Activated naive CD4-positive, alpha-beta T cell treated with anti-CD3 and anti-CD28 coated beads, Interleukin-2, amount 50 U/mL, for 24 hours (primary cell): ENCODE results near the gene ADAM29.
"Not testable (repeated sequence)": the region's sequence is repeated elsewhere in the genome, so short reads cannot be mapped to it uniquely, and the experiment has no call there.

ENCODE experiments used
- H3K27ac Mint-ChIP-seq: one replicate; pipeline ENCODE4 v1.8.0; 2021; ENCODE audit warnings: mild to moderate bottlenecking, mixed read lengths
- H3K27me3 Mint-ChIP-seq: one replicate; pipeline ENCODE4 v1.8.0; 2021; ENCODE audit warnings: mixed read lengths
- H3K36me3 Mint-ChIP-seq: one replicate; pipeline ENCODE4 v1.8.0; 2021; ENCODE audit warnings: mixed read lengths
- H3K4me1 Mint-ChIP-seq: one replicate; pipeline ENCODE4 v1.8.0; 2021; ENCODE audit warnings: mixed read lengths
- H3K4me3 Mint-ChIP-seq: one replicate; pipeline ENCODE4 v1.8.0; 2021; ENCODE audit warnings: mild to moderate bottlenecking, mixed read lengths
- H3K9me3 Mint-ChIP-seq: one replicate; pipeline ENCODE4 v1.8.0; 2021; ENCODE audit warnings: mixed read lengths

ADAM29 gene

DNA sequence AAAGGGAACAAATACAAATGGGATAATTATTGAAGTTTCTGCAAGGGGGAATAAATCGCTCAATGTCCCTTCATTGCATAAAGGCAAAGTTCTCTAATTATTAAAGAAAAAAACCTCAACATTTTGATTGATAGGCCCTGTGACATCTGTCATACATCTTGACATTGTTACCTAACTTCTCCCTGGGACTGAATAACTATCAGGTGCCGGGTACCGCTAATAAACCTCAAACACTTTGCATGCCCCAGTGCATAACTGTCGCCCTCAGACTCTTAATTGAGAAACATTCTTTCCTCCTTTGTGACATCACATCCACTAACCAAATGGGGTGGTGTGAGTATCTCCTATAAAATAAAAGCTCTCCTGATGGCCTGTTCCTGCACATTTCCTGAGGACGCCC, at the start of gene ADAM29:
Gene ADAM29 (plus strand): TSS at position 301 of the 400 bp plus-strand sequence. CDS start 57,168 bp downstream, outside the sequence.
- no peaks in the 10 kb centered on the region for H3K27me3 Mint-ChIP-seq
- H3K4me3 Mint-ChIP-seq: no peak within 1 kb of the TSS
- H3K27ac Mint-ChIP-seq: no peak within 1 kb of the TSS
- peaks cover 6% of the 10 kb centered on the region for H3K9me3 Mint-ChIP-seq
- H3K4me1 Mint-ChIP-seq: no peaks in the 10 kb centered on the region
- no peaks in the 10 kb centered on the region for H3K36me3 Mint-ChIP-seq

GRCh38 chr4:174869339-174869738, 48.8 kb upstream of the ADAM29 start:
- H3K9me3 Mint-ChIP-seq: no peaks in the 10 kb centered on the region
- H3K27ac Mint-ChIP-seq: no peak overlapping the region
- no peaks in the 10 kb centered on the region for H3K36me3 Mint-ChIP-seq
- H3K27me3 Mint-ChIP-seq: no peaks in the 10 kb centered on the region
- no peak overlapping the region for H3K4me3 Mint-ChIP-seq
- no peaks in the 10 kb centered on the region for H3K4me1 Mint-ChIP-seq

- no peaks in the 10 kb centered on the region for H3K4me1 Mint-ChIP-seq
- no peaks in the 10 kb centered on the region for H3K27me3 Mint-ChIP-seq
- no peak overlapping the region for H3K27ac Mint-ChIP-seq
Observed at GRCh38 chr4:174870311-174870710, 47.8 kb upstream of the ADAM29 start.

DNA sequence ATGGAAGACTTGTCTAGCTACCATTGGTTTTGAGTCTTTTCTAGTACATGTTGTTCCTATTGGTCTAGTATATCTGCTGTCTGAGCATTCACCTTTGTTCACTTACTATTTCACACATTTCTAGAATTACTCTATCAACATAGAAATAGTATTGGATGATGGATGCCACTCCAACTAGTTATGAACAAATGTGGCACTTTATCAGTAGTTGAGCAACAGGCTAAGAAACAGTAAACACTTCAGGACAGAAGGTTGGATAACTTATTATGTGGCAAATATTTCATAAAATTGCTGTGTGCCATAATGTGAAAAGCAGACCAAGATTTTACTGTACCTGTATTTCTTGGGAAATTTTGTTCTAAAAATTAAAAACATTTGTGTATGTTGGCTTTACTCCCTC, 46.8 kb upstream of the ADAM29 start:
- Mint-ChIP-seq H3K9me3 (no peaks in the 10 kb centered on the region), H3K4me1 (no peaks in the 10 kb centered on the region), H3K4me3 (no peak overlapping the region), H3K27ac (no peak overlapping the region), H3K27me3 (no peaks in the 10 kb centered on the region), H3K36me3 (no peaks in the 10 kb centered on the region)

More at GRCh38 chr4:174870311-174870710, 47.8 kb upstream of the ADAM29 start:
- Mint-ChIP-seq H3K36me3 (no peaks in the 10 kb centered on the region), H3K4me3 (no peak overlapping the region), H3K9me3 (no peaks in the 10 kb centered on the region)

- H3K27me3 Mint-ChIP-seq, H3K4me1 Mint-ChIP-seq, H3K9me3 Mint-ChIP-seq, H3K27ac Mint-ChIP-seq, H3K4me3 Mint-ChIP-seq, H3K36me3 Mint-ChIP-seq: not testable (repeated sequence)
Observed at GRCh38 chr4:174873146-174873545, 45.0 kb upstream of the ADAM29 start.

- H3K27ac Mint-ChIP-seq: no peak overlapping the region
- no peak overlapping the region for H3K4me3 Mint-ChIP-seq
- peaks cover 7% of the 10 kb centered on the region for H3K9me3 Mint-ChIP-seq
- no peaks in the 10 kb centered on the region for H3K27me3 Mint-ChIP-seq
- no peaks in the 10 kb centered on the region for H3K4me1 Mint-ChIP-seq
- H3K36me3 Mint-ChIP-seq: no peaks in the 10 kb centered on the region
Observed at GRCh38 chr4:174873931-174874330, 44.2 kb upstream of the ADAM29 start.

- H3K4me3 Mint-ChIP-seq: no peak overlapping the region
- no peak overlapping the region for H3K27ac Mint-ChIP-seq
- H3K9me3 Mint-ChIP-seq: peaks cover 7% of the 10 kb centered on the region
- no peaks in the 10 kb centered on the region for H3K4me1 Mint-ChIP-seq
- no peaks in the 10 kb centered on the region for H3K36me3 Mint-ChIP-seq
- no peaks in the 10 kb centered on the region for H3K27me3 Mint-ChIP-seq
Observed at GRCh38 chr4:174874898-174875297, 43.3 kb upstream of the ADAM29 start.

- H3K27me3 Mint-ChIP-seq: no peaks in the 10 kb centered on the region
- H3K9me3 Mint-ChIP-seq: peaks cover 7% of the 10 kb centered on the region
- no peak overlapping the region for H3K4me3 Mint-ChIP-seq
- no peak overlapping the region for H3K27ac Mint-ChIP-seq
- no peaks in the 10 kb centered on the region for H3K4me1 Mint-ChIP-seq
- H3K36me3 Mint-ChIP-seq: no peaks in the 10 kb centered on the region
Observed at GRCh38 chr4:174880001-174880400, 38.2 kb upstream of the ADAM29 start.

- Mint-ChIP-seq H3K9me3 (no peaks in the 10 kb centered on the region), H3K27ac (no peak overlapping the region), H3K4me3 (no peak overlapping the region)
Observed at GRCh38 chr4:174882317-174882992, 35.7 kb upstream of the ADAM29 start.

DNA sequence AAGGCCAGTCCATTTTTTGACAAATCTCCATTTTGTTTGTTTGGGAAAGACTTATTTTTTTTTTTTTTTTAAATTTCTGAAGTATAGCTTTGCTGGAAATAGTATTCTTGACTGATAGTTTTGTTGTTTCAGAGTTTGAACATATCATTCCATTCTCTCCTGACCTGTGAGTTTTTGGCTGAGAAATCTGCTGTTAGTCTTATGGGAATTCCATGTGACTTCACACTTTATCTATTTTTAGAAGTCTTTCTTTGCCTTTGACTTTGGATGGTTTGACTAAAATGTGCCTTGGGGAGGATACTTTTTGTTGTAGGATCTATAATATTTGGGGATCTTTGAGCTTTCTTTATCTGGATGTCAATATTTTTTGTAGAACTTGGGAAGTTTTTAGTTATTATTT, 10.7 kb upstream of the ADAM29 start:
- Mint-ChIP-seq H3K4me1 (no peaks in the 10 kb centered on the region), H3K36me3 (no peaks in the 10 kb centered on the region), H3K27me3 (no peaks in the 10 kb centered on the region), H3K27ac (no peak overlapping the region), H3K9me3 (peaks cover 9% of the 10 kb centered on the region), H3K4me3 (no peak overlapping the region)

More at GRCh38 chr4:174882317-174882992, 35.7 kb upstream of the ADAM29 start:
- H3K4me1 Mint-ChIP-seq: no peaks in the 10 kb centered on the region
- no peaks in the 10 kb centered on the region for H3K36me3 Mint-ChIP-seq
- no peaks in the 10 kb centered on the region for H3K27me3 Mint-ChIP-seq

- no peaks in the 10 kb centered on the region for H3K27me3 Mint-ChIP-seq
- H3K9me3 Mint-ChIP-seq: peaks cover 6% of the 10 kb centered on the region
- H3K27ac Mint-ChIP-seq: no peak overlapping the region
- H3K4me3 Mint-ChIP-seq: no peak overlapping the region
- no peaks in the 10 kb centered on the region for H3K36me3 Mint-ChIP-seq
- no peaks in the 10 kb centered on the region for H3K4me1 Mint-ChIP-seq
Observed at GRCh38 chr4:174910271-174910670, 7.9 kb upstream of the ADAM29 start.

DNA sequence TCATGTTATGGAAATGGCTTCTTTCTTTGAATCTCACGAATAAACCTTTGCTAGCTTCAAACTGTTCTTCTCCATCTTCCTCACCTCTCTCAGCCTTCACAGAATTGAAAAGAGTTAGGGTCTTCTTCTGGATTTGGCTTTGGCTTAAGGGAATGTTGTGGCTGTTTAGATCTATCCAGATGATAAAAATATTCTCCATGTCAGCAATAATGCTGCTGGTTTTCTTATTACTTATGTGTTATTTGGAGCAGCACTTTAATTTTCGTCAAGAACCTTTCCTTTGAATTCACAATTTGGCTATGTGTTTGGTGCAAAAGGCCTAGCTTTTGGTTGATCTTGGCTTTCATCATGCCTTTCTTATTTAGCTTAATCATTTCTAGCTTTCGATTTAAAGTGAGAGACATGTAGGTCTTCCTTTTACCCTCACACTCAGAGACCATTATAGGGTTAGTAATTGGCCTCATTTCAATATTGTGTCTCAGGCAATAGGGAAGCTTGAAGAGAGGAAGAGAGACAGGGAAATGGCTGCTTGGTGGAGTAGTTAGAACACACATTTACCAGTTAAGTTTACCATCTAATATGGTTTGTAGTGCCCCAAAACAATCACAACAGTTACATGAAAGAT, 5.1 kb upstream of the ADAM29 start:
- H3K4me3 Mint-ChIP-seq: no peak overlapping the region
- H3K36me3 Mint-ChIP-seq: no peaks in the 10 kb centered on the region
- no peak overlapping the region for H3K27ac Mint-ChIP-seq
- H3K4me1 Mint-ChIP-seq: no peaks in the 10 kb centered on the region
- H3K9me3 Mint-ChIP-seq: peaks cover 6% of the 10 kb centered on the region
- no peaks in the 10 kb centered on the region for H3K27me3 Mint-ChIP-seq

DNA sequence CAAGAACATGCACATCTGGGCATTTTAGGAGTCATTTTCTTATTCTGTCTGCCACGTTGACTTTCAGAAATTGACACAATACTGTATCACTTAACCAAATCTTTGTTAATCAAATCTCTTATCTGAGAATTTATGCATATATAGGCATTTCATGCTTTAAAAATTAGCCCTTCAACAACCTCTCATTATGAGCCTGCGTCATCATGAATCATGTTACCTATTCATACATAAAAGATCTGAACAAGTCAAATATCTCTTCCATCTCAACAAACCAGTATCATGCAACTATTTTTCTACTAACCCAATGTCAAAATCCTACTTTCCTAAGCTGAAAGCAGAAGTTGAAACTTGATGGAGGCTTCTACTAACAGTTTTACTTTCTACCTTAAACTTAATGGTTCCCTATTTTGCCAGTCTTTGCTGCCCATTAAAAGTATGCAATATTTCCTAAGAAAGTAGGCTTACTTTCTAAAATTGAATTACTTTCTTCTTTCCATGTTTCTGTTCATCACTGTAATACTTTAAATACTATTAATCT, 1.8 kb downstream of the ADAM29 start:
- Mint-ChIP-seq H3K27me3 (no peaks in the 10 kb centered on the region), H3K27ac (no peak overlapping the region), H3K4me1 (no peaks in the 10 kb centered on the region)

DNA sequence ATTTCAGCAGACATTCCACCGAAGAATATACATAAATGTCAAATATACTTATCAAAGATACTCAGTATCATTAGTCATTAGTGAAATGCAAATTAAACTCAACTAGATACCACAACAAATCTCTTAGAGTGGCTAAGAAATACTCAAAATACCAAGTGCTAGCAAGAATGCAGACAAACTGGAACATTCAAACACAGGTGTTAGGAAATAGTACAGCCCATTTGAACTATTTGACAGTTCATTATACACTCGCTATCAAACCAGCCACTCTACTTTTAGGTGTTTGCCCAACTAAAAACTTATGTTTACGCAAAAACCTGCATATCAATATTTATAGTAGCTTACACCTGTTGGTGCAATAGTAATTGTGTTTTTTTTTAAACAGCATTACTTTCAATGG, 8.8 kb downstream of the ADAM29 start:
- Mint-ChIP-seq H3K27ac (no peak overlapping the region), H3K4me3 (no peak overlapping the region), H3K36me3 (no peaks in the 10 kb centered on the region), H3K9me3 (peaks cover 6% of the 10 kb centered on the region), H3K27me3 (no peaks in the 10 kb centered on the region), H3K4me1 (no peaks in the 10 kb centered on the region)

More for the DNA sequence above, 1.8 kb downstream of the ADAM29 start:
- Mint-ChIP-seq H3K9me3 (peaks cover 6% of the 10 kb centered on the region), H3K4me3 (no peak overlapping the region), H3K36me3 (no peaks in the 10 kb centered on the region)

GRCh38 chr4:174928174-174928573, 10.0 kb downstream of the ADAM29 start:
- Mint-ChIP-seq H3K9me3 (peaks cover 6% of the 10 kb centered on the region), H3K27ac (no peak overlapping the region), H3K4me1 (no peaks in the 10 kb centered on the region)

GRCh38 chr4:174928575-174929253, 10.6 kb downstream of the ADAM29 start:
- H3K4me1 Mint-ChIP-seq: no peaks in the 10 kb centered on the region
- H3K36me3 Mint-ChIP-seq: no peaks in the 10 kb centered on the region
- no peaks in the 10 kb centered on the region for H3K27me3 Mint-ChIP-seq
- H3K4me3 Mint-ChIP-seq: no peak overlapping the region
- peaks cover 3% of the 10 kb centered on the region for H3K9me3 Mint-ChIP-seq
- no peak overlapping the region for H3K27ac Mint-ChIP-seq

More at GRCh38 chr4:174928174-174928573, 10.0 kb downstream of the ADAM29 start:
- Mint-ChIP-seq H3K27me3 (no peaks in the 10 kb centered on the region), H3K36me3 (no peaks in the 10 kb centered on the region), H3K4me3 (no peak overlapping the region)
